Neuronal stem cell (in vitro differentiated cells): Measurements from ENCODE around the gene ACSL1.
"Not testable (repeated sequence)": the region's sequence is repeated elsewhere in the genome, so short reads cannot be mapped to it uniquely, and the experiment has no call there.

Source experiments
- DNase-seq: peaks from one replicate; pipeline ENCODE4 v3.0.0-alpha.2; 2013; ENCODE audit warnings: low spot score
- H2AFZ ChIP-seq: one replicate; pipeline ENCODE4 v1.6.1; 2013; ENCODE audit warnings: mild to moderate bottlenecking, low read length, inconsistent platforms
- H2AK5ac ChIP-seq: 2 replicates; pipeline ENCODE4 v1.6.1; 2013; ENCODE audit warnings: low read depth, mild to moderate bottlenecking, inconsistent platforms, low read length, moderate library complexity, mixed read lengths
- H2BK120ac ChIP-seq: 2 replicates; pipeline ENCODE4 v1.6.1; 2013; ENCODE audit warnings: low read depth, mild to moderate bottlenecking, inconsistent platforms, low read length, moderate library complexity, mixed read lengths
- H2BK12ac ChIP-seq: one replicate; pipeline ENCODE4 v1.6.1; 2013; ENCODE audit warnings: low read length, inconsistent platforms
- H2BK15ac ChIP-seq: 2 replicates; pipeline ENCODE4 v1.6.1; 2013; ENCODE audit warnings: mild to moderate bottlenecking, low read length, inconsistent platforms, mixed read lengths
- H2BK5ac ChIP-seq: one replicate; pipeline ENCODE4 v1.6.1; 2013; ENCODE audit warnings: inconsistent platforms, mild to moderate bottlenecking, low read length, moderate library complexity
- H3K14ac ChIP-seq: one replicate; pipeline ENCODE4 v1.6.1; 2013; ENCODE audit warnings: low read length, inconsistent platforms
- H3K18ac ChIP-seq: 2 replicates; pipeline ENCODE4 v1.6.1; 2013; ENCODE audit warnings: low read length, inconsistent platforms
- H3K23ac ChIP-seq: 2 replicates; pipeline ENCODE4 v1.6.1; 2013; ENCODE audit warnings: low read depth, mild to moderate bottlenecking, mixed read lengths, low read length, inconsistent platforms; ENCODE audit not compliant: poor library complexity
- H3K27ac ChIP-seq: replicated peaks from 3 replicates; pipeline ENCODE4 v1.5.1; 2013; ENCODE audit warnings: low read length, inconsistent platforms
- H3K27me3 ChIP-seq, 3 experiments: 2 replicates each; pipeline ENCODE4 v1.6.1; 2013; ENCODE audit warnings: low read length in 3 of 3, mild to moderate bottlenecking in 2 of 3, inconsistent platforms in 1 of 3, low read depth in 1 of 3, mixed read lengths in 1 of 3, moderate library complexity in 1 of 3; ENCODE audit not compliant: control insufficient read depth in 3 of 3, insufficient read depth in 3 of 3
- H3K36me3 ChIP-seq, 2 donors: replicated peaks in 1 of 2; 2 replicates each; pipeline ENCODE4 v1.6.1; 2013; ENCODE audit warnings: low read length in 2 of 2; ENCODE audit not compliant: control insufficient read depth in 2 of 2, insufficient read depth in 2 of 2
- H3K4ac ChIP-seq: 2 replicates; pipeline ENCODE4 v1.6.1; 2013; ENCODE audit warnings: inconsistent platforms, mild to moderate bottlenecking, low read length, moderate library complexity
- H3K4me1 ChIP-seq, 2 donors: 1 replicate in 1 of 2; 2 replicates in 1 of 2; pipeline ENCODE4 v1.6.1; 2013; ENCODE audit warnings: low read length in 2 of 2, low read depth in 1 of 2; ENCODE audit not compliant: control insufficient read depth in 2 of 2, insufficient read depth in 1 of 2
- H3K4me2 ChIP-seq: one replicate; pipeline ENCODE4 v1.6.1; 2013; ENCODE audit warnings: mild to moderate bottlenecking, low read length, inconsistent platforms; ENCODE audit not compliant: insufficient read depth, poor library complexity, severe bottlenecking
- H3K4me3 ChIP-seq, 2 donors: 2 replicates each; pipeline ENCODE4 v1.5.1; 2013; ENCODE audit warnings: low read length in 2 of 2, mild to moderate bottlenecking in 2 of 2, inconsistent platforms in 1 of 2, moderate library complexity in 1 of 2
- H3K79me1 ChIP-seq: one replicate; pipeline ENCODE4 v1.6.1; 2013; ENCODE audit warnings: low read depth, mild to moderate bottlenecking, inconsistent platforms, low read length, moderate library complexity
- H3K9ac ChIP-seq: one replicate; pipeline ENCODE4 v1.6.1; 2013; ENCODE audit warnings: mild to moderate bottlenecking, low read depth, low read length, inconsistent platforms; ENCODE audit not compliant: poor library complexity
- H3K9me3 ChIP-seq, 2 donors: replicated peaks in 1 of 2; 2 replicates each; pipeline versions ENCODE3 to v1.6.1; 2013; ENCODE audit warnings: low read length in 2 of 2, mild to moderate bottlenecking in 2 of 2, inconsistent platforms in 1 of 2, low read depth in 1 of 2, mixed read lengths in 1 of 2, moderate library complexity in 1 of 2; ENCODE audit not compliant: control insufficient read depth in 2 of 2, insufficient read depth in 1 of 2
- H4K8ac ChIP-seq: one replicate; pipeline ENCODE4 v1.6.1; 2013; ENCODE audit warnings: low read depth, mild to moderate bottlenecking, inconsistent platforms, low read length, moderate library complexity
- H4K91ac ChIP-seq: one replicate; pipeline ENCODE4 v1.6.1; 2013; ENCODE audit warnings: low read length, low read depth, mild to moderate bottlenecking, inconsistent platforms; ENCODE audit not compliant: poor library complexity
- WGBS, 2 donors: extraction: QIAGEN DNeasy Blood & Tissue Kit; methylation state at CpG; one replicate each; pipeline ENCODE4 v1.1.7; 2013; ENCODE audit warnings: missing lambda C conversion rate in 2 of 2, mixed read lengths in 1 of 2; ENCODE audit not compliant: insufficient read length in 2 of 2, insufficient replicate concordance in 1 of 2; ENCODE audit errors: extremely low coverage in 2 of 2; 5-methylcytosine and 5-hydroxymethylcytosine counted together

Gene ACSL1

GRCh38 chr4:184745831-184746795, 79.7 kb downstream of the ACSL1 start:
- H3K23ac ChIP-seq: no peak overlapping the region
- H4K8ac ChIP-seq: no peak overlapping the region
- no peak overlapping the region for H2AK5ac ChIP-seq
- H3K14ac ChIP-seq: no peak overlapping the region
- no CpG with 5 or more reads among the region's 10 CpGs for WGBS, 2 donors
- peaks cover 0 to 5% (median 0%) of the 10 kb centered on the region in 3 experiments for H3K27me3 ChIP-seq
- H3K9me3 ChIP-seq: peaks cover 0 to 4% of the 10 kb centered on the region in 2 donors
- no peak overlapping the region for H3K9ac ChIP-seq
- no peak overlapping the region for H2BK5ac ChIP-seq
- no peak overlapping the region for H3K4me2 ChIP-seq
- H3K4me1 ChIP-seq: peaks cover 8 to 21% of the 10 kb centered on the region in 2 donors
- H3K36me3 ChIP-seq: peaks cover 0 to 1% of the 10 kb centered on the region in 2 donors
- H3K27ac ChIP-seq: no peak overlapping the region
- H3K4ac ChIP-seq: no peak overlapping the region
- H2AFZ ChIP-seq: no peak overlapping the region
- no peak overlapping the region for H3K4me3 ChIP-seq
- H2BK15ac ChIP-seq: no peak overlapping the region
- H3K79me1 ChIP-seq: no peaks in the 10 kb centered on the region
- no peak overlapping the region for H3K18ac ChIP-seq
- no peak overlapping the region for H2BK12ac ChIP-seq
- no peak overlapping the region for H2BK120ac ChIP-seq
- peak; percentile 43 for DNase-seq
- no peak overlapping the region for H4K91ac ChIP-seq

- Histone ChIP-seq H2BK120ac (no peak overlapping the region), H2BK12ac (no peak overlapping the region), H3K79me1 (no peaks in the 10 kb centered on the region), H3K14ac (no peak overlapping the region), H3K36me3 (peaks cover 0 to 1% of the 10 kb centered on the region in 2 donors), H4K8ac (no peak overlapping the region), H4K91ac (no peak overlapping the region), H2AFZ (peak overlapping the region; percentile 56), H3K23ac (no peak overlapping the region), H3K27ac (no peak overlapping the region), H3K4me3 (no peak overlapping the region), H2BK15ac (no peak overlapping the region), H2BK5ac (no peak overlapping the region), H3K4ac (no peak overlapping the region), H3K4me1 (peaks cover 3 to 18% of the 10 kb centered on the region in 2 donors), H3K18ac (no peak overlapping the region), H3K4me2 (no peak overlapping the region), H3K9ac (no peak overlapping the region), H3K27me3 (peaks cover 0 to 5% (median 0%) of the 10 kb centered on the region in 3 experiments), H2AK5ac (no peak overlapping the region), H3K9me3 (peaks cover 4% of the 10 kb centered on the region in 2 donors)
- no peak for DNase-seq
- no CpG with 5 or more reads among the region's 10 CpGs for WGBS, 2 donors
These were observed 81.5 kb downstream of the ACSL1 start for GRCh38 chr4:184744236-184744635.

- Histone ChIP-seq H2BK15ac (no peak overlapping the region), H4K91ac (no peak overlapping the region), H2AFZ (peak overlapping the region; percentile 56), H2BK5ac (no peak overlapping the region), H2BK12ac (no peak overlapping the region), H3K23ac (no peak overlapping the region), H3K18ac (no peak overlapping the region), H4K8ac (no peak overlapping the region), H3K4me2 (no peak overlapping the region), H3K27ac (no peak overlapping the region), H3K4ac (no peak overlapping the region), H3K79me1 (no peaks in the 10 kb centered on the region), H2AK5ac (no peak overlapping the region), H3K9ac (no peak overlapping the region), H2BK120ac (no peak overlapping the region), H3K36me3 (peaks cover 0 to 1% of the 10 kb centered on the region in 2 donors), H3K4me1 (peaks cover 3 to 17% of the 10 kb centered on the region in 2 donors), H3K27me3 (peaks cover 0 to 5% (median 0%) of the 10 kb centered on the region in 3 experiments), H3K14ac (no peak overlapping the region), H3K9me3 (peaks cover 4% of the 10 kb centered on the region in 2 donors), H3K4me3 (no peak overlapping the region)
- no CpG with 5 or more reads among the region's 4 CpGs for WGBS, 2 donors
- DNase-seq: no peak
These were observed 82.1 kb downstream of the ACSL1 start for GRCh38 chr4:184743650-184744049.

GRCh38 chr4:184741651-184742050, 84.1 kb downstream of the ACSL1 start:
- H3K27me3 ChIP-seq, H3K36me3 ChIP-seq, H3K79me1 ChIP-seq, H3K9ac ChIP-seq, H3K27ac ChIP-seq, DNase-seq, H2AK5ac ChIP-seq, H3K23ac ChIP-seq, H2BK12ac ChIP-seq, H3K9me3 ChIP-seq, H3K4me2 ChIP-seq, H3K4me1 ChIP-seq, H3K14ac ChIP-seq, H2BK5ac ChIP-seq, H3K18ac ChIP-seq, H4K8ac ChIP-seq, H3K4me3 ChIP-seq, H3K4ac ChIP-seq, H2BK15ac ChIP-seq, H2AFZ ChIP-seq, H4K91ac ChIP-seq, H2BK120ac ChIP-seq: not testable (repeated sequence)
- no CpG with 5 or more reads among the region's 1 CpG for WGBS, 2 donors
